Mesenchymal stem cell (in vitro differentiated cells and primary cell): Measurements from ENCODE around the gene OGFR.

Experiments used
- DNase-seq: peaks from one replicate; pipeline ENCODE4 v3.0.0-alpha.2; 2013
- H2AFZ ChIP-seq: one replicate; pipeline ENCODE4 v1.6.1; 2013; ENCODE audit warnings: low read depth, mild to moderate bottlenecking, control low read depth, inconsistent platforms, low read length, moderate library complexity
- H2AK5ac ChIP-seq: 2 replicates; pipeline ENCODE4 v1.6.1; 2013; ENCODE audit warnings: low read length, moderate library complexity, mild to moderate bottlenecking, inconsistent platforms; ENCODE audit not compliant: severe bottlenecking
- H2BK120ac ChIP-seq: one replicate; pipeline ENCODE4 v1.6.1; 2013; ENCODE audit warnings: low read depth, mild to moderate bottlenecking, inconsistent platforms, low read length, moderate library complexity
- H2BK12ac ChIP-seq, 2 experiments: one replicate each; pipeline ENCODE4 v1.6.1; 2013; ENCODE audit warnings: inconsistent platforms in 2 of 2, low read length in 2 of 2, mild to moderate bottlenecking in 2 of 2, moderate library complexity in 2 of 2, control low read depth in 1 of 2
- H2BK15ac ChIP-seq: one replicate; pipeline ENCODE4 v1.6.1; 2013; ENCODE audit warnings: mild to moderate bottlenecking, low read depth, inconsistent platforms; ENCODE audit not compliant: poor library complexity, severe bottlenecking
- H2BK5ac ChIP-seq: 2 replicates; pipeline ENCODE4 v1.6.1; 2013; ENCODE audit warnings: low read depth, mild to moderate bottlenecking, low read length, control low read depth, inconsistent platforms; ENCODE audit not compliant: poor library complexity, severe bottlenecking
- H3K14ac ChIP-seq, 2 experiments: one replicate each; pipeline ENCODE4 v1.6.1; 2013; ENCODE audit warnings: inconsistent platforms in 2 of 2, low read length in 2 of 2, control low read depth in 1 of 2, mild to moderate bottlenecking in 1 of 2, moderate library complexity in 1 of 2
- H3K18ac ChIP-seq, 2 experiments: one replicate each; pipeline ENCODE4 v1.6.1; 2013; ENCODE audit warnings: inconsistent platforms in 2 of 2, low read length in 2 of 2, control low read depth in 1 of 2, low read depth in 1 of 2, mild to moderate bottlenecking in 1 of 2
- H3K23ac ChIP-seq, 2 experiments: one replicate each; pipeline ENCODE4 v1.6.1; 2013; ENCODE audit warnings: inconsistent platforms in 2 of 2, low read length in 2 of 2, mild to moderate bottlenecking in 2 of 2, moderate library complexity in 2 of 2, control low read depth in 1 of 2
- H3K27ac ChIP-seq: 2 replicates; pipeline ENCODE4 v1.5.1; 2013; ENCODE audit warnings: mild to moderate bottlenecking, moderate library complexity, low read length, control low read depth, inconsistent platforms; ENCODE audit not compliant: poor library complexity, severe bottlenecking
- H3K27me3 ChIP-seq, 2 experiments: 2 replicates each; pipeline versions ENCODE4 v1.6.1 to v1.7.0; 2013; ENCODE audit warnings: low read length in 2 of 2, mild to moderate bottlenecking in 2 of 2, moderate library complexity in 2 of 2, control low read depth in 1 of 2, inconsistent platforms in 1 of 2; ENCODE audit not compliant: control insufficient read depth in 1 of 2, insufficient read depth in 1 of 2
- H3K36me3 ChIP-seq, 2 experiments: 2 replicates each; pipeline versions ENCODE4 v1.6.1 to v1.7.0; 2013; ENCODE audit warnings: low read length in 2 of 2, control low read depth in 1 of 2, inconsistent platforms in 1 of 2, low read depth in 1 of 2, mild to moderate bottlenecking in 1 of 2; ENCODE audit not compliant: insufficient read depth in 2 of 2, control insufficient read depth in 1 of 2
- H3K4ac ChIP-seq, 2 experiments: one replicate each; pipeline ENCODE4 v1.6.1; 2013; ENCODE audit warnings: inconsistent platforms in 2 of 2, low read length in 2 of 2, mild to moderate bottlenecking in 2 of 2, moderate library complexity in 2 of 2, control low read depth in 1 of 2, low read depth in 1 of 2
- H3K4me1 ChIP-seq: 2 replicates; pipeline ENCODE4 v1.6.1; 2013; ENCODE audit warnings: low read depth, low read length, control low read depth; ENCODE audit not compliant: control insufficient read depth, insufficient read depth
- H3K4me2 ChIP-seq: 2 replicates; pipeline ENCODE4 v1.6.1; 2013; ENCODE audit warnings: low read length, mild to moderate bottlenecking, inconsistent platforms; ENCODE audit not compliant: poor library complexity, severe bottlenecking
- H3K4me3 ChIP-seq, 2 experiments: 2 replicates each; pipeline versions ENCODE4 v1.5.1 to v1.7.0; 2013; ENCODE audit warnings: low read length in 2 of 2, mild to moderate bottlenecking in 2 of 2, control low read depth in 1 of 2, low read depth in 1 of 2; ENCODE audit not compliant: insufficient read depth in 1 of 2
- H3K79me1 ChIP-seq: replicated peaks from 2 replicates; pipeline ENCODE4 v1.6.1; 2013; ENCODE audit warnings: mild to moderate bottlenecking, control low read depth, low read length, inconsistent platforms; ENCODE audit not compliant: poor library complexity, severe bottlenecking
- H3K9ac ChIP-seq: 2 replicates; pipeline ENCODE4 v1.7.0; 2013; ENCODE audit warnings: mild to moderate bottlenecking, low read length, moderate library complexity
- H3K9me3 ChIP-seq: 2 replicates; pipeline ENCODE4 v1.7.0; 2013; ENCODE audit warnings: mild to moderate bottlenecking, low read length; ENCODE audit not compliant: control insufficient read depth
- H4K8ac ChIP-seq: one replicate; pipeline ENCODE4 v1.6.1; 2013; ENCODE audit warnings: inconsistent platforms, mild to moderate bottlenecking, low read length, moderate library complexity
- H4K91ac ChIP-seq: one replicate; pipeline ENCODE4 v1.6.1; 2013; ENCODE audit warnings: mild to moderate bottlenecking, low read length, inconsistent platforms
- WGBS: methylation state at CpG from one replicate; pipeline ENCODE4 v1.1.7; 2013; ENCODE audit warnings: mixed read lengths; 5-methylcytosine and 5-hydroxymethylcytosine counted together

OGFR gene

GRCh38 chr20:62758226-62758912 lies 46.3 kb upstream of the OGFR start:
- Histone ChIP-seq H3K4me3 (no peak overlapping the region), H3K14ac (no peak overlapping the region), H2BK12ac (no peak overlapping the region), H3K27me3 (peaks cover 17 to 32% of the 10 kb centered on the region in 2 experiments), H3K79me1 (no peaks in the 10 kb centered on the region), H3K4ac (no peak overlapping the region), H2AK5ac (no peak overlapping the region), H2BK15ac (no peak overlapping the region), H3K9ac (no peak overlapping the region), H2BK120ac (no peak overlapping the region), H3K27ac (no peak overlapping the region), H3K18ac (no peak overlapping the region), H4K91ac (no peak overlapping the region), H2BK5ac (no peak overlapping the region), H4K8ac (no peak overlapping the region), H2AFZ (no peak overlapping the region), H3K4me1 (peaks cover 2% of the 10 kb centered on the region), H3K9me3 (no peaks in the 10 kb centered on the region), H3K23ac (no peak overlapping the region), H3K4me2 (no peak overlapping the region), H3K36me3 (no peaks in the 10 kb centered on the region)
- DNase-seq: no peak
- 85% methylated on average over 16 of the region's 16 CpGs for WGBS

GRCh38 chr20:62759981-62760431 lies 44.6 kb upstream of the OGFR start:
- H2AFZ ChIP-seq: no peak overlapping the region
- no peak overlapping the region for H4K8ac ChIP-seq
- no peak overlapping the region for H3K23ac ChIP-seq
- H3K27ac ChIP-seq: no peak overlapping the region
- no peak overlapping the region for H3K4ac ChIP-seq
- no peaks in the 10 kb centered on the region for H3K9me3 ChIP-seq
- no peak for DNase-seq
- no peak overlapping the region for H2AK5ac ChIP-seq
- no peak overlapping the region for H4K91ac ChIP-seq
- no peak overlapping the region for H2BK120ac ChIP-seq
- H3K9ac ChIP-seq: no peak overlapping the region
- no peak overlapping the region for H3K4me3 ChIP-seq
- H3K79me1 ChIP-seq: no peaks in the 10 kb centered on the region
- H3K4me2 ChIP-seq: no peak overlapping the region
- no peaks in the 10 kb centered on the region for H3K36me3 ChIP-seq
- no peak overlapping the region for H3K18ac ChIP-seq
- peaks cover 26 to 41% of the 10 kb centered on the region in 2 experiments for H3K27me3 ChIP-seq
- no peaks in the 10 kb centered on the region for H3K4me1 ChIP-seq
- H2BK12ac ChIP-seq: no peak overlapping the region
- 95% methylated on average over 20 of the region's 20 CpGs for WGBS
- H3K14ac ChIP-seq: no peak overlapping the region
- H2BK15ac ChIP-seq: no peak overlapping the region
- H2BK5ac ChIP-seq: no peak overlapping the region

GRCh38 chr20:62760471-62760855 lies 44.2 kb upstream of the OGFR start:
- Histone ChIP-seq H2BK12ac (no peak overlapping the region), H2AK5ac (no peak overlapping the region), H3K9ac (no peak overlapping the region), H4K91ac (no peak overlapping the region), H3K9me3 (no peaks in the 10 kb centered on the region), H3K79me1 (no peaks in the 10 kb centered on the region), H3K4me3 (no peak overlapping the region), H3K27me3 (peaks cover 31 to 46% of the 10 kb centered on the region in 2 experiments), H2BK5ac (no peak overlapping the region), H3K4me1 (no peaks in the 10 kb centered on the region), H3K23ac (no peak overlapping the region), H4K8ac (no peak overlapping the region), H3K14ac (no peak overlapping the region), H3K36me3 (no peaks in the 10 kb centered on the region), H3K4ac (no peak overlapping the region), H2BK15ac (no peak overlapping the region), H3K18ac (no peak overlapping the region), H3K27ac (no peak overlapping the region), H2AFZ (no peak overlapping the region), H2BK120ac (no peak overlapping the region), H3K4me2 (no peak overlapping the region)
- 74% methylated on average over 11 of the region's 11 CpGs for WGBS
- DNase-seq: no peak

- no peak overlapping the region for H3K4me3 ChIP-seq
- no peak overlapping the region for H3K9ac ChIP-seq
- no peak overlapping the region for H2BK120ac ChIP-seq
- no peaks in the 10 kb centered on the region for H3K9me3 ChIP-seq
- H2BK12ac ChIP-seq: no peak overlapping the region
- H3K36me3 ChIP-seq: no peaks in the 10 kb centered on the region
- H3K23ac ChIP-seq: no peak overlapping the region
- no peak overlapping the region for H2BK5ac ChIP-seq
- peaks cover 33 to 52% of the 10 kb centered on the region in 2 experiments for H3K27me3 ChIP-seq
- no peak overlapping the region for H3K4ac ChIP-seq
- WGBS: 79% methylated on average over 26 of the region's 26 CpGs
- H3K14ac ChIP-seq: no peak overlapping the region
- no peak overlapping the region for H4K8ac ChIP-seq
- H2AK5ac ChIP-seq: no peak overlapping the region
- no peak overlapping the region for H3K27ac ChIP-seq
- no peak overlapping the region for H3K4me2 ChIP-seq
- H2BK15ac ChIP-seq: no peak overlapping the region
- DNase-seq: no peak
- no peak overlapping the region for H2AFZ ChIP-seq
- H3K79me1 ChIP-seq: no peaks in the 10 kb centered on the region
- no peaks in the 10 kb centered on the region for H3K4me1 ChIP-seq
- H4K91ac ChIP-seq: no peak overlapping the region
- no peak overlapping the region for H3K18ac ChIP-seq
Measured at GRCh38 chr20:62760856-62761758, 43.5 kb upstream of the OGFR start.
